GM19328 (cell line): ENCODE measurements around the gene LOXL4.

Experiments
- ATAC-seq: cut with Tn5 transposase; IDR thresholded peaks from one replicate; pipeline ENCODE4 v1.9.1; 2021; ENCODE audit warnings: mild to moderate bottlenecking, moderate library complexity; ENCODE audit not compliant: unreplicated experiment

LOXL4 gene

DNA sequence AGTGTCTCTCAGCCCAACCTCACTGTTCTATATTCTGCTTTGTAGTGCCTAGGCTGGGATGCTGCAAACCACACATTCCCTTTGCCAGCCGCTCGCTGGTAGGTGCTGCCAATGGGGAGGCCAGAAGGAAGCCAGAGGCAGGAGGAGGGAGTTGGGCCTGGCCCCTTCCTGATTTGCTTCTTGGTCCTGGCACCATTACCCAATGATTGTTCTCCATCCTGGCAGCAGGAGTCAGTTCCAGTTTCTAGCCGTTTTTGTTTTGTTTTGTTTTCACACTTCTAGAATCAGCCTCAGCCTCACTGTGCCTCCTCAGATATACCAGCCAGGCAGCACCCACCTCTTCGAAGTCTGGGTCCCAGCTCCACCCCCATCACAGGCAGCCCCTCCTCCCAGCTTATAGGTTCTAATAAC lies 27.4 kb upstream of the LOXL4 start:
- no peak for ATAC-seq

DNA sequence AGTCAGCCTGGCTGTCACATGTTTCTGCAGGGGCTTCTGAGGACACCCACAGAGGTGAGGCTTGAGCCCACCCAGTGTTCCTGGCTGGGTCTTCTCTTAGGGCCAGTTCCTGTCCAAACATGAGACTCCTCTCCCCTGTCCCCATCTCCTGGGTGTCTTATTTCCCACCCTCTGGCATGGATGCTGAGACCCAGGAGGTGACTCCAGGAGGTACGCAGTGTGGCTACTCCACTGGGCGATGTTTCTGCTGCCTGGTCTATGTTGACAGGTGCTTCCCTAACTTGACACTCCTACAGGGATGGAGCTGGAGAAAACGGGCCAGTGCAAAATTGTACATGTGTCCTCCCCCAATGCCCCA lies 26.3 kb upstream of the LOXL4 start:
- ATAC-seq: no peak

DNA sequence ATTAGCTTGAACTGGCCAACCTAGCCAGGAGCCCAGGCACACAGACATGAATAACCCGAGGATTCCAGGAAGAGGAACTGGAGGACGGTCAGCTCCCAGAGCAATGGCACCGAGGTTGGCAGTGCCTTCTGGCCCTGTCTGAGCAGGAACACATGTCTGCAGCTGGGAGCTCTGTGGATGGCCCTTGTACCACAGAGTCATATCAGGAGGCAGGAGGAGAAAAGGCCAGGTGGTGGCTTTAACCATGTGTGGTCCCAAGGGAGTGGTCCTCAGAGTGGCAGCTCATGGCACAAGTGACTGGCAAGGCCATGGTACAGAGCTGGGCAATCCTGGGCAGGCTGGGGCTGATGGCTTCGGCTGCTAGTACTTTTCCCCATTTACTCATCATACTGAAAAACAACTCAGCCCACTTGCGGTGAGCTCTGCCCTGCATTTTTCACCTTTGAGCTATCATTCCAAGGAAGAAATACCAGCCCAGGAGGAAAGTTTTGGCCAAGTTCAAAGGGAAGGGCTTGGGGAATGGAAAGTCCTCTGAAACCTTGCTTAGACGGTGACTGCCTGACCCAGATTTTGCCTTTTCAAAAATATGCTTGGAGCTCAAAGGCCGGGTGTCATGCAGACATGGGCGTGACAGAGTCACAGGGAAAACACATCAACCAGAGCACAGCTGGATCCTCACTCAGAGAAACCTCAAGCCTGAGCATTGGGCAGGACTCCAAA lies 25.7 kb upstream of the LOXL4 start:
- ATAC-seq: no peak

DNA sequence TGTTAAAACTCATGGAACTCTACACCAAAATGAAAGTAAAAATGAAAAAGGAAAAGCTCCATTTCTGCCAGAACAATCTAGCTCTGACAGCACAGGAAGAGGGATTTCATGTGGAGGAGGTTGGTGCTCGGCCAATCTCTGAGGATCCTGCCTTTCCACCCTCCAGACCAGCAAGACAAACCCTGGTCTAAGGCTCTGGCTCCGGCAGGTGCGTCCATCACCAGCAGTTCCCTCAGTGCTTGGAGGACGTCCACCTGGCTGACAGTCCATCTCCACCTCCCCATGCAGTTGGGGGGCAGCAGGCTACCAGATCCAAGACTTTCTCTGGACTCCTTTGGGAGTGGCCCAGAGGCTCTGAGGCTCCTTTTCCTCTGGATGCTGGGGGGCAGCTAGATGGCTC lies 25.0 kb upstream of the LOXL4 start:
- ATAC-seq: no peak

DNA sequence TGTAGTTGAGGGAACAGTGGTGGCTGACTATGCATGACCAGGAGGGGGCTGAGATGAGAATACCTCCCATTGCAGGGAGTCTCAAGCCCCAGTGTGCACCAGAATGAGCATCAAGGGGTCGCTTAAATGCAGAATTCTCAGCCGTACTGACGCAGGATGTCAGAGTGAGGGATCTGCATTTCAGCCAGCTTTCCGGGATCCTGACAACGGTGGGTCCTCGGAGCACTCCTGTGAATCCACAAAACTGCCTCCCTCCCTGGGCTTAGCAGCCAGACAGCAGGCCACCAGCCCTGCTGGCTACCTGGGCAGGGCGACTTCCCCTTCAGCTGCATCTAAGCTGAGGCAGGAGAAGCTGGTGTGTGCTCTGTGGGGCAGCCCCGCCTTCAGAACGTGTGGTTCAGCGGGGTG lies 21.8 kb upstream of the LOXL4 start:
- no peak for ATAC-seq

DNA sequence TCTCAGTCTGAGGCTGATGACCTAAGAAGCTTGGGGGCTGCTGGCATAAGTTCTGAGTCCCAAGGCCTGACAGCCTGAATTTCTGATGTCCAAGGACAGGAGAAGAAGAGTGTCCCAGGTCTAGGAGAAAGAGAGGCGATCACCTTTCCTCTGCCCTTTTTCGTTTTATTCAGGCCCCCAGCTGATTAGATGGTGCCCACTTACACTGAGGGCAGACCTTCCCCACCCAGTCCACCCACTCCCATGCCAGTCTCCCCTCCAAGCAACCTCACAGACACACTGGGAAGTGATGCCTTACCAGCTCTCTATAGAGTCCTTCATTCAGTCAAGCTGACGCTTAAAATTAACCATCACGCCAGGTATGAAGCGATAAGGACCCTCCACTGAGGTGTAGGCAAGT lies 19.3 kb upstream of the LOXL4 start:
- ATAC-seq: no peak

DNA sequence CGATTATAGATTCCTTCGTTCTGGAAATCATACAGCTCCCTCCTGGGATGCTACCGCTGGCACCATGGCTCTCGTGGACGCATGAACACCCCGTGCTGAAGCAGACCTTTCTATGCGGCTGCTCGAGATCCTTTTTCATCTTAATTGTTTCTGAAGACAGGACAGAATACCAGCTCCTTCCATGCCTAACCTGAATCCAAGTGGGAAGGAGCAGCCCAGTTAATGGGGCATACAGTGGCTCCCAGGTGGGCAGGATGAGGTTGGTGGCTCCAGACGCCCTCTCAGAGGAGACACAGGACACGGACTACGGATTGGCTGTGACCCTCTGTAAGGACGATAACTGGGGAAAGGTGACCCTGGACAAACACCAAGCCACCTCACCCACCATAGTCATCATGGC lies 18.4 kb upstream of the LOXL4 start:
- ATAC-seq: no peak

DNA sequence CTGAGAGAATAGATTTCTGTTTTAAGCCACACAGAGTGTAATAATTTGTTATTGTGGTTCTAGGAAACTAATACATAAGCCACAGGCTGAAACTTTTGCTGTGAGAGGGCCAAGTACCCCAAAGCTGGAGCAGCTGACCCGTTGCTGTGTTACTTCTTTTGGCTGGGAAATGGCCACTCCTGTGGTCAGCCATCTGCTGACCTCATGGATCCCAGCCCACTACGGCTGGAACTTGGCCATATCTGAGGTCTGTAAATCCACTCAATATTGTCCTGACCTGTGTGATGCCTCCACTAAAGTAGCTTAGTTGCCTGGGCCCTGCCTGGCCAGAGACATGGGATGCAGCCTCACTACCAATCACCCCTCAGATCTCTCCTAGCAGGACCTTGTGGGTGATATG lies 17.4 kb upstream of the LOXL4 start:
- no peak for ATAC-seq

DNA sequence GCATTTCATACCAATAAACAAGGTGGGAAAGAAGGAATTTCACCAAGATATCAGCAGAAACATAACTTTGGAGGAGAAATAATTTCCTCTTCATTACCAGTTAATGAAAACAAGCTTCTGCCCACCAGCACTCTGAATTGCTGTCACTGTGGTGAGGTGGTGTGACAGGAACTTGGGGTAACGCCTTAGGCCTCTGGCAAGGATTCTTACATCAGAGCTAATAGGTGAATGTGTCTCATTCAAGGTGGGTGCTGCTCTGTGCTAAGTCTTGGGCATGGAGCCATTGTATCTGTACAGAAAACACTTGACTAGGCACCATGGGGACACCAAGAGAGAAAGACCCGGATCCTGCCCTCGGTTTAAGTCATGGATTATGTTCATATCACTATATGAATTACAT lies 8.3 kb upstream of the LOXL4 start:
- no peak for ATAC-seq

DNA sequence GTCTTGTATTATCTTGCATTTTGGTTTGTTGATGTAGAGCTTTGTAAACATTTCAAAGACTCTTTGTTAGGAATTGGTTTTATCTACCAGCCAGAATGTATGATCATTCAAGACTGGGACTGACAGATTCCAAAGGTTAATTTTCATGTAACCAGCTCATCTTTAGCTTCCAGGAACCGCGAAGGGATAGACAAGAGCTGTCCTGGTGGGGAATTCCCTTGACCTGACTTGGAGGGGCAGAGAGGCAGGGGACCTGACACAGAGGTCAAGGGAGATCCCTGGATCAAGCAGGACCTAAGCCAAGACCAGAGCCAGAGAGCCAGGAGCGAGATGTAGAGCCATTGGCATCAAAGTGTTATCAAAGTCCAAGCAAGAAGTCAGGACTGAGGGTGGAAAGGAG lies 6.6 kb upstream of the LOXL4 start:
- ATAC-seq: no peak

DNA sequence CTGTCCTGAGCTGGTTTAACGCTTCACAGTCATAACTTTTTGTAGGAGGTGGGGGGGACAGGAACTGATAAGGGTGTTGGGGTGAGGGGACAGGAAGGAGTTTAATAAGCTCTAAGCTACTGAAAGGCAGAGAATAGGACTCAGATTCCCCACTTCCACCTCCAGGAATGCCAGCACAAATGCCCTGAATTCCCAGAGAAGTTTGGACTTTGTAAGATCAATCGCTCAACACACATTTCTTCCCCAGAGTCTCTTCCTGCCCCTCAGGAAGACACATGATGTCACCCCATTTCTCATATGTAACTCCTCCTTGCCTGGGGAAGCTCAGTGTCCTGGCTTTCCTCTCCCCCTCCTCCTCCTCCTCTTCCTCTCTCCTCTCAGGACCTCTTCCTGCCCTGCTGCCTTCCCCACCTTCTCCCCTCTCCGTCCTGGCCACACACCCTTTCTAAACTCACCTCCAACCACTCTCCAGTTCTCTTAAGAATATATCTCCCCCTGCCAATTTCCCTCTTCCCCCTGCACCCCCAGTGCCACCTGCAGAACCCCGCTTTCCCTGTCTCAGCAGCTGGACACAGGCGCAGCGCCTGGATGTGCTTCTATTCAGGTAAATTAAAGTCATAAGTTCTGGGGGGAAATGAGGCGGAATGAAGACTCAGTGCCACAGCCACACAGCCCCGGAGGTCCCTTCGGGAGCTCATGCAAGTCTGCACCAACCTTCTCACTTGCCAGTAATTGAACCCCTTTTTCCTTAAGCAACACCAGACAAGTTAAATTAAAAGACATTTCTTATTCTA lies 5.3 kb upstream of the LOXL4 start:
- no peak for ATAC-seq

DNA sequence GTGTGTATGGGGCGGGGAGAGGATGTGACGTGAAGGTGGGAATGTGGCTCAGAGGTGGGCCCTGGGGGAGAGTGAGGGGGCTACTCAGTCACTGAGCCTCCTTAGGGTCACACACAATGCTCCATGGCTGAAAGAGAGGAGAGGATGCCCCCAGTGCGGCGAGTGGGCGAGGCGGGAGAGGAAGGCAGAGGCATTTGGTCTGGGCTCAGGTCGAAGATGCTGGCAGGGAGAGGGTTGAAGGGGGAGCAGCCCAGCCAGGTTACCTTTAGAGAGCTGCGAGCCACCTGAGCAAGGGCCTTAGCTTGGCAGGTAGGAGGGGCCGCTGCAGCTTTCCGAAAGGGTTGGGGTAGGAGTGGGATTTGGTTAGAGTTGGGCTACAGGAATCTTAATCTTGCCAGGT lies 4.7 kb upstream of the LOXL4 start:
- no peak for ATAC-seq

DNA sequence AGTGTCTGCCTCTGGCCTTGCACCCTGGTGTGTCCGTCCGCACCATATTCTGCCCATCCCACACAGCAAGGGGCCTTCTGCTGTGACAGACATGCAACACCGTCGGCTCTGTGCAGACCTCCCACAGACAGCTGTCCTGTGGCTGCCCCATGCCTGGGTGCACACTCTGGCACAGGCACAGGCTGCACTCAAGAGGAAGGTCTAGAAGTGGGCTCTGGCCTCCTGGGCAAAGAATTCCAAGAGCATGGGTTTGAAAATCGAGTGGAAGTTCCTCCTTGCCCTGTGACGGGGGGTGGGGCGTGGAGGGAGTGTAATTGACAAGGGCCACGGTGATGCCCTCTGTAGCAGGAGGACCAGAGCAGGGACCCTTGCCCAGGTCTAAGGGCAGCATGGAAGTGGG lies 4.3 kb upstream of the LOXL4 start:
- ATAC-seq: no peak

DNA sequence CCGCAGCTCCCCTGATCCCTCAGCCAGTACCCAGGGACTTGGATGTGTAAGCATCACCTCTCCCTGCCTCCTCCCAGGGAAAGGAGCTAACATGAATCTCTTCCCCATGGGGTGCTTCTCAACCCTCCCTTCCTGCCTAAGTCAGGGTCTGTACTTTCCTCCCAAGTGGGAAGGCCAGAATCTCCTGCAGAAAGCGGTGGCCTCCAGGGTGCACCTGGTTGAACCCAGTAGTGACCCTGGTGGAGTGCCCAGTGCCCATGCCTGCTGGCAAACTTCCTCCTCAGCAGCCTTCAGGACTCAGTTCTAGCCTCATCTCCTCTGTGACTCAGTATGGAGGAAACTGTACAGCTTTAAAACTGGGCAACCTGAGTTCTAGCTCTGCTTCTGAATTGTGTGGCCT lies 2.8 kb upstream of the LOXL4 start:
- no peak for ATAC-seq

DNA sequence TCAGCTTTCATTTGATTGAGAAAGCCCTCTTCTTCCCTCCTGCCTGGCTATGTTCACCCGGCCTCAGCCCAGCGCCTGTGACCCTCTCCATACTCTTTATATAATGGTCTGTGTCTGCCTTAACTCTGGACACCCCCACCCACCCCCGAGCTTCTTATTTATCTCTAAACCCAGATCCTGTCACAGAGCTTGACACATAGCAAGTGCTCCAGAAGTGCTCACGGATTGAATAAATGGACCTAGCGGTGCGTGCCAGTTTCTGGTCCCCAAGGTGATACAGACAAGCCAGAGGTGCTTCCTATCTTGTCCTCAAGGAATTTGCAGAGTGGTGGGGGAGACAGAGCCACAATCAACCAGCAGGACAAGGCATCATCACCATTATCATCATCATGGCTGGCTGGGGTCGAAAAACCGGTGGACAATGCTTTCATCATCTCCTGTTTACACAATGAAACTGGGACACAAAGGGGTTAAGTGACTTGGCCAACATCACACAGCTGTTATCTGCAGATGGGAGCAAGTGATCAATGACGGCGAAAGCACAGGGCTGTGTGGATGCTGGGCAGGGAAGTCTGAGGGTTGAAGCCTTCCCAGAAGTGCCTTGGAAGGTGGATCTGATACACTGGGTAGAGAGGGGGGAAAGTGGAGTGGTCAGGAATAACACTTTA lies 2.2 kb upstream of the LOXL4 start:
- ATAC-seq: no peak

DNA sequence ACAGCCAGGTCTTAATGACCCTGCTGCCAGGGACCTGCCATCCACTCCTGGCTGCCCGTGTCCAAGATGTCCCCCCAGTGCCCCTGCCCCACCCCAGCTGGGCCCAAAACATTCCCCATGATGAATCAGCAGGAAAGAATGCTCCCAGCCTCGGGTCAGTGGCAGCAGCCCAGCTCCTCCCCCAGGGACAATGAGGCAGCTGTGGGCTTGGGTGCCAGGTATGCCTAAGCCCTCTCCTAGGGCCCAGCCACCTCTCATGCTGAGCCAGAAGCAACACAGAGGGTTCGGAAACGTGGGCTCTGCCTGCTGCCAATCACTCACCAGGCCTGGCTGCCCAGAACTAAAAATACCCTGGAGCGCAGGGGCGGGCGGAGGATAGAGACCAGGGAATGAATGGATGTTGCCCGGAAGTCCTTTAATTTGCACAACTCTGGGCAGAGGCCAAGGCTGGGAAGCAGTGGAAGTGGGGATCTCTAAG lies 1.5 kb upstream of the LOXL4 start:
- ATAC-seq: no peak

DNA sequence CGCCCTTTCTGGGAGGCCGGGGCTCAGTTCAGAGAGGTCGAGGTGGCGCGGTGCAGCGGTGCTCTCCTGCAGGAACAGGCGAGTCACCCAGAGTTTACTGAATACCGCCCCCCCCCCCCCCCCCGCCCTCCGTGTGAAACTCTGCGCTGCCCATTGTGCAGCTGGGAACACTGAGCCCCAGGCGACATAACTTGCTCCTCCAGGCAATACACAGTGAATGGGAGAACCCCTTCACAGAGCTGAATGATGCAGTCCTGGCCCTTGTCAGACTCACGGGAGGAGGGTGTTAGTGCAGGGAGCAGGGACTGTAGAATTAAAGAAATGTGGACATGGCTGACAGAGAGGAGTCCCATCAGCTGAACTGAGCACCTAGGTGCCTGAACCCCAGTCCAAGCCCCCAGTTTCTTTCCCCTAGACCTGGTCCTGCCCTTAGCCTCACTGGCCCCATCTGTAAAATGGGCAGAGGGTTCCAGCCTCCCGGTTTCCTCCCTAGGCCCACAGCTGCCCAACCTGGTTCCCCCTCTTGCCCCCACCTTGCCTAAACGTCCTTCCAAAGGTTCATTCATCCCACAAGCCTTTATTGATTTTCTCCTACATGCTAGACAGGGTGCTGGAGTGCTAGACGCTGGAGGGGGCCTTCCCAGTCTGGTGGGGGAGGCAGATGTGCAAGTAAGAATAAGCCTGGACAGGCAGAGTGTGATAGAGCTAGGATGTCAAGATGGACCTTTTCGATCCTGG lies 869 bp upstream of the LOXL4 start:
- ATAC-seq: no peak

DNA sequence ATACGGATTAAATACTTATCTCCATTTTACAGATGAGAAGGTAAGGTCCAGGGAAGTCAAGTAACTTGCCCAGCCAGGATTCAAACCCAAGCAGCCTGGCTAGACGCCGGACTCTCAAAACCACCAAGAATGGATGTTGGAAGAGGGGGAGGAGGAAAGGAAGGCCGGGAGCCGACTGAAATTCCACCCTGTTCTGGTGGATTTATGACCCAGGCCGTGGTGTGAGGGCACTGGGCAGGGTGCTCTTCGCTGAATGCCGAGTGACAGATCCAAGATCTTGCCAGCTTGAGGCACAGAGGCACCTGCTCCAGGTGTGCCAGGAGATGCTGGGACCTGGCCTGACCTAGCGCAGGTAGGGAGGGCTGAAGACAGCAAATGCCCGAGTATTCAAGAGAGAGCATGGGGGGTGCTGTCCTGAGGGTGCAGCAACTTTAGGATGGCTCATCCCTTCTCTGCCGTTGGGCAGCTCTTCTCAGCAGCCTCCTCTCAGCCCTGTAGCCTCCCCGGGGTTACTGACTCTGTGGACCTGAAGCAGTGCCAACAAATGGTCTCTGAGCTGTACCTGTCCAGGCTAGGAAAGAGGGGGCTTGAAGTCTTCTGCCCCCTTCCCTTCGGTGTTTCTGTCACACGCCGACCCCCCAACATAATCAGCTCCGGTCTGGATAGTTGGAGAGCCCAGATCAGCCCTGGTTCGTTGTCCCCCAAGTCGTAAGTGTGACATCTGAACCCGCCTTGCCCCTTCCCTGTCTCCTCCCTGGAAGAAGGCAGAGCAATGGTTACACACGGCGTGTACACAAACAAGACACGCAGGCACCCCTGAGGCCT lies 713 bp downstream of the LOXL4 start:
- no peak for ATAC-seq

DNA sequence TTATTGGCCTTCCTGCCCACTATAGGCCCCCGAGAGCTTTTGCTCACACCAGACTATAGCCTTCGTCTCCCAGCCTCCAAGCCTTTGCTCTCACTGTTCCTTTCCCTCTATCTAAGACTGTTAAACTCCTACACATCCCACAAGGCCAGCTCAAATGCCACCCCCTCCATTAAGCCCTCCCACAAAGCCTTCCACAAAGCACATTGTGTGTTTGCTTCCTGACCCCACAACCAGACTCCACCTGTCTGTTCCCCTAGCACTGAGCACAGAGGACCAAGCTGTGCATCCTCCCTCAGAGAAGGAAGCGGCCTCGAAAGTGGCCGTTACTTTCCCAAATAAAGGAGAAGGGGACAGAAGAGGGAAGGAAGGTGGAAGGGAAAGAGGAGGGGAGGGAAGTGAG lies 1.3 kb downstream of the LOXL4 start:
- ATAC-seq: no peak
